Lower lobe of right lung (tissue), 2 donors: ENCODE results near the gene EP400. TPM values are rescaled to one million over a fixed set of nuclear protein-coding genes. Genes with fewer than 3 reads are reported as not detected.
A peak's percentile ranks its signal among the peaks of the same experiment; 100 is the strongest.

ENCODE experiments used
- ATAC-seq, 2 donors: fragments of 200-7000 bp; cut with Tn5 transposase; one replicate each; pipeline ENCODE4 v1.9.1; 2020 to 2022; ENCODE audit warnings: mild to moderate bottlenecking in 2 of 2, moderate library complexity in 2 of 2
- DNase-seq: peaks from one replicate; pipeline ENCODE4 v3.0.0-alpha.2; 2020
- H3K27ac ChIP-seq: fragments of 200-600 bp; one replicate; pipeline ENCODE4 v1.8.0; 2022
- H3K27me3 ChIP-seq: fragments of 200-600 bp; one replicate; pipeline ENCODE4 v1.8.0; 2022; ENCODE audit warnings: low read depth
- H3K36me3 ChIP-seq: fragments of 200-600 bp; one replicate; pipeline ENCODE4 v1.8.0; 2022; ENCODE audit warnings: mild to moderate bottlenecking
- H3K4me1 ChIP-seq: fragments of 200-600 bp; one replicate; pipeline ENCODE4 v1.8.0; 2022
- H3K4me3 ChIP-seq: fragments of 200-600 bp; one replicate; pipeline ENCODE4 v1.8.0; 2022; ENCODE audit warnings: mild to moderate bottlenecking
- H3K9me3 ChIP-seq: fragments of 200-600 bp; one replicate; pipeline ENCODE4 v1.8.0; 2022
- intact Hi-C: fragments of 100-400 bp; cut with DNase I; formaldehyde crosslinking; loops from one replicate; pipeline ENCODE4 v1.11.0; 2022
- total RNA-seq: library from RNA; stranded (reverse); fragmentation: NEBNext Ultra II Directional; extraction: Animal tissue kit (Norgen Biotek cat#: 25700); gene quantifications from one replicate; pipeline ENCODE4 v1.2.1, GENCODE V29; 2021
- TF ChIP-seq, protein P1 (sequence below): fragments of 200-600 bp; IDR thresholded peaks from one replicate; pipeline ENCODE4 v1.8.0; 2022; ENCODE audit warnings: antibody characterized with exemption, mild to moderate bottlenecking
- donor health status: DM: no; HTN: yes; CAD: no; lungs with severe emphysema.

The EP400 gene
- total RNA-seq, 1 donor from 2014 or later, result 46.2 TPM

DNA sequence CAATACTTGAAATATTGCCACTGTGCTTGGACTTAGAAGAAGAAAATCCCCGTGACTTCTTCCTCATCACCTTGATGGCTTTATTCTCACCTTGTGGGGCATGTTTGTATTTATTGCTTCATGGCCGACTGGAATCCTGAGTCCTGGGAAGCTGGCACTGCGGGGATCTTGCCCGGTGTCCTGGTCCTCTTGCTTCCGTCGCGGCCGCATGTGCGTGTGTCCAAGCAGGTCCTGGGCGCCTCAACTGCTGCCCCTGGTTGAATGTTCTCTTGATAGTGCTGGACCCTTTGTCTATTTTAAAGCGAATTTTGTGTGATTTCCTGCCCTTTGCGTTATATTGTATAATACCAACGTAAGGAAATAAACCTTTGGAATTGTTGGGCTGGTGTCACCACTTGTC, 27.0 kb upstream of the EP400 start:
- H3K36me3 ChIP-seq, result peaks cover 42% of the 10 kb centered on the region
- H3K27me3 ChIP-seq, result no peaks in the 10 kb centered on the region
- DNase-seq (no peak), ATAC-seq (no peak)
- no peak overlapping the region for H3K4me3 ChIP-seq
- H3K9me3 ChIP-seq, result no peaks in the 10 kb centered on the region
- H3K27ac ChIP-seq, result no peak overlapping the region
- intact Hi-C loops, result no loop called here
- H3K4me1 ChIP-seq, result peaks cover 8% of the 10 kb centered on the region
- TF ChIP-seq, protein P1, sequence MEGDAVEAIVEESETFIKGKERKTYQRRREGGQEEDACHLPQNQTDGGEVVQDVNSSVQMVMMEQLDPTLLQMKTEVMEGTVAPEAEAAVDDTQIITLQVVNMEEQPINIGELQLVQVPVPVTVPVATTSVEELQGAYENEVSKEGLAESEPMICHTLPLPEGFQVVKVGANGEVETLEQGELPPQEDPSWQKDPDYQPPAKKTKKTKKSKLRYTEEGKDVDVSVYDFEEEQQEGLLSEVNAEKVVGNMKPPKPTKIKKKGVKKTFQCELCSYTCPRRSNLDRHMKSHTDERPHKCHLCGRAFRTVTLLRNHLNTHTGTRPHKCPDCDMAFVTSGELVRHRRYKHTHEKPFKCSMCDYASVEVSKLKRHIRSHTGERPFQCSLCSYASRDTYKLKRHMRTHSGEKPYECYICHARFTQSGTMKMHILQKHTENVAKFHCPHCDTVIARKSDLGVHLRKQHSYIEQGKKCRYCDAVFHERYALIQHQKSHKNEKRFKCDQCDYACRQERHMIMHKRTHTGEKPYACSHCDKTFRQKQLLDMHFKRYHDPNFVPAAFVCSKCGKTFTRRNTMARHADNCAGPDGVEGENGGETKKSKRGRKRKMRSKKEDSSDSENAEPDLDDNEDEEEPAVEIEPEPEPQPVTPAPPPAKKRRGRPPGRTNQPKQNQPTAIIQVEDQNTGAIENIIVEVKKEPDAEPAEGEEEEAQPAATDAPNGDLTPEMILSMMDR, result no peak

DNA sequence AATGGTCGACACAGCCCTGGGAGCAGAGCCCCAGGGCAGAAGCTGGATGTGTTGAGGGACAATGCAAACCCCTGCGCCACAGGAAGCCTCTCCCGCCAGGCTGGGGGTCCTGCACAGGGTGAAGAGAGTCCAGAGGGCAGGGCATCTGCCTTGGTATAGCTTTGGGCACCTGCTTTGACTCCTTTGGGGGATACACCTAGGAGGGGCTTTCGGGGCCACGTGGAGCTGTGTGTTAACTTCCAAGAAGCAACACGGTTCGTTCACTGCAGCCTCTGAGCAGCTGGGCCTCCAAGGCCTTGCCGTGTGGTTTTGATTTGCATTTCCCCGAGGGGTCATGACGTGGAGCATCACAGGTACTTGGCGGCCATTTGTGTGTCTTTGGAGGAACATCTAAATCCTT, 26.5 kb upstream of the EP400 start:
- no peaks in the 10 kb centered on the region for H3K9me3 ChIP-seq
- no peak for ATAC-seq
- no peaks in the 10 kb centered on the region for H3K27me3 ChIP-seq
- H3K4me1 ChIP-seq, result peaks cover 13% of the 10 kb centered on the region
- peak; percentile 35 for DNase-seq
- H3K27ac ChIP-seq, result no peak overlapping the region
- intact Hi-C loops, result no loop called here
- H3K4me3 ChIP-seq, result no peak overlapping the region
- TF ChIP-seq, protein P1, result no peak
- peaks cover 37% of the 10 kb centered on the region for H3K36me3 ChIP-seq

DNA sequence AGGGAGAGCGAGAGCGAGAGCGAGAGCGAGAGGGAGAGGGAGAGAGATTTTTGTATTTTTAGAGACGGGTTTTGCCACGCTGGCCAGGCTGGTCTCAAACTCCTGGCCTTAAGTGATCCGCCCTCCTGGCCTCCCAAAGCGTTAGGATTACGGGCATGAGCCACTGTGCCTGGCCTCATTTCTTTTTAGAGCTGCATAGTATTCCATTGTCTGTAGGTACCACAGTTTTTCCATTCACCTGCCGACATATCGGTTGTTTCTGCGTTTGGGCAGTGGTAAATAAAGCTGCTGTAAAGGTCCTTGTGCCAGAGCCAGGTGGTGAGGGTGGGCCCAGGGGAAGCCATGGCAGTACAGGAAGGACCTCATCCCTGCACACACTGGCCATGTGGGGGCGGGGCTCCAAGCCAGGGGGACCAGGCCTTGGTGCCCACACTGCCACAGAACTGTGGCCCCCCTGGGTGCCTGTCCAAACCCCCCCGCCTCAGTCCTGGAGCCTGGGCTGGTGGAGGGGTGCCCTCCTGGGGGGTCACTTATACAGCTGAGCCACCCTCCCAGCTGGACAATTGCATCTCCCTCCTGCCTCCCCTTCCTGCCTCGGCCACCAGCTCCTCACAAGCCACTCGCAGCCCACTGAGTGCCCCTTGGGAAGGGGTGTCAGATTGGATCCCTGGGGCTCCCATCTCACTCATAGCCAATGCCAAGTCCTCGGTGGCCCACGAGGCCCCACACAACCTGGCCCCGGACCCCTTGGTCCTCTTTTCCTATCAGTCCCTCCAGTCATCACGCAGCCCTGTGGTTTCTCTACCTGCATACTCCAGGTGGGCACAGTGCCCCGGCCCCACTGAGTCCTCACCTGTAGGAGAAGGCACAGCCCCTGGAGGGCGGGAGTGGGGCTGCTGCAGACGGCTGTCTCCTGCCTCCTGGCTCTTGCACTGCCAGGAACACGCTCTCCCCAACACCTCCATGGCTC, 22.3 kb upstream of the EP400 start:
- ATAC-seq (no peak), DNase-seq (peak; percentile 44)
- Histone ChIP-seq H3K27ac (no peak overlapping the region), H3K4me3 (no peak overlapping the region), H3K4me1 (peaks cover 31% of the 10 kb centered on the region), H3K9me3 (no peaks in the 10 kb centered on the region), H3K36me3 (peaks cover 10% of the 10 kb centered on the region), H3K27me3 (no peaks in the 10 kb centered on the region)
- TF ChIP-seq, protein P1, result no peak
- intact Hi-C loops, result no loop called here

DNA sequence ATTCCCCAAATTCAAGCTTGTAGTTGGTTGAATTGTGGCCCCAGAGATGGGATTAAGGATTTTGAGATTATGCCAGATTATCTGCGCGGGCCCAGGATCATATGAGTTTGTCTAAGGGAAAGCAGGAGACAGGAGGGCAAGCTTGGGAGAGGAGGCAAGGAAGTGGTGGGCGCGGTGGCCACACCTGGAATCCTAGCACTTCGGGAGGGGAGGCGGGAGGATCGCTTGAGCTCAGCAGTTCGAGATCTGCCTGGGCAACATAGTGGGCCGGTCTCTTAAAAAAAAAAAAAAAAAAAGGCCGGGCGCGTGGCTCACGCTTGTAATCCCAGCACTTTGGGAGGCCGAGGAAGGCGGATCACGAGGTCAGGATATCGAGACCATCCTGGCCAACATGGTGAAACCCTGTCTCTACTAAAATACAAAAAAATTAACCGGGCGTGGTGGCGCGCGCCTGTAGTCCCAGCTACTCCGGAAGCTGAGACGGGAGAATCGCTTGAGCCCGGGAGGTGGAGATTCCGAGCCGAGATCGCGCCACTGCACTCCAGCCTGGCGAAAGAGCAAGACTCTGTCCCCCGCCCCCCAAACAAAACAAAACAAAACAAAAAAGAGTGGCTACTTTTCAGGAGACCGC, 21.5 kb upstream of the EP400 start:
- Histone ChIP-seq H3K4me3 (peak overlapping the region; percentile 77), H3K27ac (peak overlapping the region; percentile 81), H3K36me3 (peaks cover 17% of the 10 kb centered on the region), H3K9me3 (no peaks in the 10 kb centered on the region), H3K4me1 (peaks cover 31% of the 10 kb centered on the region), H3K27me3 (no peaks in the 10 kb centered on the region)
- peak; percentile 6 to 7 for ATAC-seq
- TF ChIP-seq, protein P1, result no peak
- DNase-seq, result no peak
- intact Hi-C loops, result no loop called here

DNA sequence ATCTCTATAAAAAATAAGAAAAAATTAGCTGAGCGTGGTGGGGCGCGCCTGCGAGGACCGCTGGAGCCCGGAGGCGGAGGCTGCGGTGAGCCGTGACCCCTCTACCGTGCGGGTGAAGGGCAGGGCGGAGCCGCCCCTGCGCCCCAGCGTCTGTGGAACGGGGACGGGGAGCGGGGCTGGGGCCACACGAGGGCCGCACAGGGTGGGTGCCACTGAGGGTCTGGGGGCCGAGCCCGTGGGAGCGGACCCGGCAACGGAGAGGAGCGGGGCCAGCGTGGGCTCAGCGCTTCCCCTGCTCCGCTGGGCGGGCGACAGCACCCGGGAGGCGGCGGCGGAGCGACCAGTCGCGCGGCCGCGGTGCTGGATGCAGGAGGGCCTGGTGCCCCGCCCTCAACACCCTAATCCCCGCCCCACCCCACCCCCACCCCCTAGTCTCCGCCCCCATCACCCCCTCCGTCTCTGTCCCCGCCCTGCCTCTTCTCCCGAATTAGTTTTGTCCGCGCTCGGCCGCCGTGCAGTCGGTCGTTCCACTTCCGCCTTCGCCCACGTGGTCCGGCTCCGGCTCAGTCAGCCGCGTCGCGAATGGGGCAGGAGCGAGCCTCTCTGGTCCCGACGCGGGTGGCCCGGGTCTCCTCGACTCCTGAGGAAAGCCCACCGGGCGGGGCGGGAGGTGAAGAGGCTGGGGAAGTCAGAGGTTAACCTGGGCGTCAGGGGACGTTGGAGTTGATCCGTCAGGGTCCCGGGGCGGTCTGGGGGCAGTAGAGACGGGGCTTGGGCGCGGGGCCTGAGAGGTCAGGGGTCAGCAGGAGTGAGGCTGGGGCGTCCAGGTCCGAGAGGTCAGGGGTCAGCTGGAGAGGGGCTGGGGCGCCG, 20.8 kb upstream of the EP400 start, which contains the start of gene PUS1:
TSS of gene PUS1 (plus strand) at position 566 of the 870 bp plus-strand sequence. CDS start 447 bp downstream, outside the sequence.
- no peaks in the 10 kb centered on the region for H3K9me3 ChIP-seq
- H3K4me1 ChIP-seq, result peaks cover 30% of the 10 kb centered on the region
- intact Hi-C loops, result no loop called here
- DNase-seq (peak; percentile 95), ATAC-seq (peak; percentile 97)
- TF ChIP-seq, protein P1, result no peak
- H3K27ac ChIP-seq, result peak within 1 kb of the TSS; percentile 81
- peak within 1 kb of the TSS; percentile 77 for H3K4me3 ChIP-seq
- no peaks in the 10 kb centered on the region for H3K27me3 ChIP-seq
- peaks cover 25% of the 10 kb centered on the region for H3K36me3 ChIP-seq
